Spleen (tissue), 7 donors: ENCODE results near the gene CEP55.

Experiments
- POLR2A ChIP-seq, 3 donors: fragments of 450-650 bp; IDR thresholded peaks; one replicate each; pipeline ENCODE4 v1.5.1; 2017; ENCODE audit warnings: antibody characterized with exemption in 3 of 3, mild to moderate bottlenecking in 1 of 3
- TF ChIP-seq, protein P1 (sequence below), 11 experiments: fragments of 200-600 bp in 7 of 11; fragments of 450-650 bp in 4 of 11; sonication (generic) in 4 of 11; IDR thresholded peaks in 8 of 11; conservative IDR thresholded peaks in 3 of 11; 1 replicate in 7 of 11; 2 replicates in 4 of 11; pipeline versions ENCODE4 v1.4.0 to v1.8.0; 2016 to 2021; ENCODE audit warnings: antibody characterized with exemption in 11 of 11, inconsistent platforms in 4 of 11, mild to moderate bottlenecking in 1 of 11
- donor health status: DM: no; HTN: no; CAD: no; lungs with moderate emphysema.
- donor health status: DM: no; HTN: no; CAD: no.
- donor health status: DM: no; HTN: no; CAD: no.

- TF ChIP-seq, protein P1, sequence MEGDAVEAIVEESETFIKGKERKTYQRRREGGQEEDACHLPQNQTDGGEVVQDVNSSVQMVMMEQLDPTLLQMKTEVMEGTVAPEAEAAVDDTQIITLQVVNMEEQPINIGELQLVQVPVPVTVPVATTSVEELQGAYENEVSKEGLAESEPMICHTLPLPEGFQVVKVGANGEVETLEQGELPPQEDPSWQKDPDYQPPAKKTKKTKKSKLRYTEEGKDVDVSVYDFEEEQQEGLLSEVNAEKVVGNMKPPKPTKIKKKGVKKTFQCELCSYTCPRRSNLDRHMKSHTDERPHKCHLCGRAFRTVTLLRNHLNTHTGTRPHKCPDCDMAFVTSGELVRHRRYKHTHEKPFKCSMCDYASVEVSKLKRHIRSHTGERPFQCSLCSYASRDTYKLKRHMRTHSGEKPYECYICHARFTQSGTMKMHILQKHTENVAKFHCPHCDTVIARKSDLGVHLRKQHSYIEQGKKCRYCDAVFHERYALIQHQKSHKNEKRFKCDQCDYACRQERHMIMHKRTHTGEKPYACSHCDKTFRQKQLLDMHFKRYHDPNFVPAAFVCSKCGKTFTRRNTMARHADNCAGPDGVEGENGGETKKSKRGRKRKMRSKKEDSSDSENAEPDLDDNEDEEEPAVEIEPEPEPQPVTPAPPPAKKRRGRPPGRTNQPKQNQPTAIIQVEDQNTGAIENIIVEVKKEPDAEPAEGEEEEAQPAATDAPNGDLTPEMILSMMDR (IDR thresholded peaks at IDR 0.05 in 8 of 11, conservative IDR thresholded peaks at IDR 0.05 in 3 of 11): no peak
- TF ChIP-seq POLR2A (IDR thresholded peaks at IDR 0.05): no peak
Observed at GRCh38 chr10:93461109-93461806, 35.2 kb upstream of the CEP55 start.
